CD14-positive monocyte (primary cell): ENCODE data around the gene BRIX1. TPM values are rescaled to one million over a fixed set of nuclear protein-coding genes. Genes with fewer than 3 reads are reported as not detected.
A peak's percentile ranks its signal among the peaks of the same experiment; 100 is the strongest.

ENCODE experiments used
- DNase-seq, 3 donors: peaks; one replicate each; pipeline ENCODE4 v3.0.0-alpha.2; 2011 to 2022
- H2AFZ ChIP-seq: 2 replicates; pipeline ENCODE4 v1.6.0; 2012; ENCODE audit warnings: mild to moderate bottlenecking, low read depth, low read length, inconsistent platforms; ENCODE audit not compliant: insufficient read depth, poor library complexity, severe bottlenecking
- H3K27ac ChIP-seq, 2 donors: 1 replicate in 1 of 2; 2 replicates in 1 of 2; pipeline ENCODE4 v1.5.1; 2012 to 2013; ENCODE audit warnings: low read length in 2 of 2, control low read depth in 1 of 2, inconsistent platforms in 1 of 2, low read depth in 1 of 2, mild to moderate bottlenecking in 1 of 2
- H3K27me3 ChIP-seq, 2 donors: one replicate each; pipeline versions ENCODE4 v1.6.0 to v1.6.1; 2011 to 2013; ENCODE audit warnings: low read length in 2 of 2; ENCODE audit not compliant: control insufficient read depth in 2 of 2, insufficient read depth in 2 of 2
- H3K36me3 ChIP-seq, 2 donors: replicated peaks in 1 of 2; 1 replicate in 1 of 2; 2 replicates in 1 of 2; pipeline versions ENCODE4 v1.5.1 to v1.6.1; 2012 to 2013; ENCODE audit warnings: low read length in 2 of 2, control low read depth in 1 of 2, inconsistent platforms in 1 of 2, mild to moderate bottlenecking in 1 of 2; ENCODE audit not compliant: insufficient read depth in 2 of 2, control insufficient read depth in 1 of 2
- H3K4me1 ChIP-seq, 2 donors: 1 replicate in 1 of 2; 2 replicates in 1 of 2; pipeline versions ENCODE4 v1.5.1 to v1.6.1; 2012 to 2013; ENCODE audit warnings: low read length in 2 of 2, control low read depth in 1 of 2, inconsistent platforms in 1 of 2, mild to moderate bottlenecking in 1 of 2, moderate library complexity in 1 of 2; ENCODE audit not compliant: insufficient read depth in 2 of 2, control insufficient read depth in 1 of 2
- H3K4me2 ChIP-seq: replicated peaks from 2 replicates; pipeline ENCODE3; 2012; ENCODE audit warnings: low read length, moderate library complexity, mild to moderate bottlenecking; ENCODE audit not compliant: poor library complexity, severe bottlenecking; ENCODE audit errors: extremely low read depth
- H3K4me3 ChIP-seq, 3 experiments: fragments of 200-600 bp in 1 of 3; sonication (generic) in 1 of 3; replicated peaks in 1 of 3; 1 replicate in 2 of 3; 2 replicates in 1 of 3; pipeline ENCODE4 v1.5.1; 2011 to 2013; ENCODE audit warnings: low read length in 3 of 3, mild to moderate bottlenecking in 3 of 3, control low read depth in 2 of 3, low read depth in 2 of 3, inconsistent platforms in 1 of 3, moderate library complexity in 1 of 3
- H3K79me2 ChIP-seq: 2 replicates; pipeline ENCODE4 v1.6.0; 2012; ENCODE audit warnings: mild to moderate bottlenecking, control low read depth, inconsistent platforms, low read length, moderate library complexity; ENCODE audit not compliant: insufficient read depth
- H3K9ac ChIP-seq: 2 replicates; pipeline ENCODE4 v1.6.0; 2017; ENCODE audit warnings: low read length, mild to moderate bottlenecking; ENCODE audit not compliant: insufficient read depth, poor library complexity, severe bottlenecking
- H3K9me3 ChIP-seq, 2 donors: replicated peaks in 1 of 2; 1 replicate in 1 of 2; 2 replicates in 1 of 2; pipeline versions ENCODE4 v1.5.1 to v1.6.1; 2012 to 2013; ENCODE audit warnings: low read length in 2 of 2, control low read depth in 1 of 2; ENCODE audit not compliant: control insufficient read depth in 1 of 2, insufficient read depth in 1 of 2
- H4K20me1 ChIP-seq: 2 replicates; pipeline ENCODE4 v1.6.0; 2012; ENCODE audit warnings: mild to moderate bottlenecking, low read length, control low read depth, moderate library complexity; ENCODE audit not compliant: insufficient read depth
- H3K27ac Mint-ChIP-seq, 7 donors: one replicate each; pipeline ENCODE4 v1.8.0; 2020; ENCODE audit warnings: mild to moderate bottlenecking in 7 of 7, mixed read lengths in 7 of 7, moderate library complexity in 6 of 7, inconsistent platforms in 2 of 7
- H3K27me3 Mint-ChIP-seq, 3 donors: one replicate each; pipeline ENCODE4 v1.8.0; 2021 to 2022; ENCODE audit warnings: low read depth in 3 of 3, mild to moderate bottlenecking in 3 of 3, mixed read lengths in 3 of 3, moderate library complexity in 3 of 3, inconsistent platforms in 1 of 3
- H3K36me3 Mint-ChIP-seq, 2 donors: one replicate each; pipeline ENCODE4 v1.8.0; 2020; ENCODE audit warnings: mixed read lengths in 2 of 2, inconsistent platforms in 1 of 2, mild to moderate bottlenecking in 1 of 2
- H3K4me1 Mint-ChIP-seq: one replicate; pipeline ENCODE4 v1.8.0; 2020; ENCODE audit warnings: mild to moderate bottlenecking, mixed read lengths
- H3K4me3 Mint-ChIP-seq, 2 donors: one replicate each; pipeline ENCODE4 v1.8.0; 2020; ENCODE audit warnings: mild to moderate bottlenecking in 2 of 2, mixed read lengths in 2 of 2, moderate library complexity in 1 of 2
- H3K9me3 Mint-ChIP-seq, 7 donors: one replicate each; pipeline ENCODE4 v1.8.0; 2020 to 2022; ENCODE audit warnings: mixed read lengths in 7 of 7, mild to moderate bottlenecking in 6 of 7, moderate library complexity in 6 of 7, inconsistent platforms in 2 of 7
- WGBS: methylation state at CpG from one replicate; pipeline ENCODE4 v1.1.5; 2013; ENCODE audit warnings: missing lambda C conversion rate; ENCODE audit not compliant: insufficient coverage; 5-methylcytosine and 5-hydroxymethylcytosine counted together
- intact Hi-C, 2 donors: fragments of 100-400 bp; cut with micrococcal nuclease; formaldehyde crosslinking; loops; one replicate each; pipeline versions ENCODE4 v1.15.0 to v1.15.1; 2023
- polyA plus RNA-seq, 3 donors: library from polyadenylated mRNA; depleted of rRNA in 1 of 3; unstranded in 2 of 3; stranded (reverse) in 1 of 3; fragments of 300-500 nt in 2 of 3; fragments of >200 nt in 1 of 3; fragmentation: Illumina TruSeq in 2 of 3; gene quantifications; 1 replicate in 2 of 3; 2 replicates in 1 of 3; pipeline ENCODE4 v1.2.3, GENCODE V29; 2012 to 2021
- TF ChIP-seq, protein P1 (sequence below): fragments of 200-600 bp; IDR thresholded peaks from one replicate; pipeline ENCODE4 v1.8.0; 2022; ENCODE audit warnings: antibody characterized with exemption, mild to moderate bottlenecking

Gene BRIX1
- polyA plus RNA-seq, 3 donors: 3.3 to 13.5 (median 12.5) TPM

DNA sequence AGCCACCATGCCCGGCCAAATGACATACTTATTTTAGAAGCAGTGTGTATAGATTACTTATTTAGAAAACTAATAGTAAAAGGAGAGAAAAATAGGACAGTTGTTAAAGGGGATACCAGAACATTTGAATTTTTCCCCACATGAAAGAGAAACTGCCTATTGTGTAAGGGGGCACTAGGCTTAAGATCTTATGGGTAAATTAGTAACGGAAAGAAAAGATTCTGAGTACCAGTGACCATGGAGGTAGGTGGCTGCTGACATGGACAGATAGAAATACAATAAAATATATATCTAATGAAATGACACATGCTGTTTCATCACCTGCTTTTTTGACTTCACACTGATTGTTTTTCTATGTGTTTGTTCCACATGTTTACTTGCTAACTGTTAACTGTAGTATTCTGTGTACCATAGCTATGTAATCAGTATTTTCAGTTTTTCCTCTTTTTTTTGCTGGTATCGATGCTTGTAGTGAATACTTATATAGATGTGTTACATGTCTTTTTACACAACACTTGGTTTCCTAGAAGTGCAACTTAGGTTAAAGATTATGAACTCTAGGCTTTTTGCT, 10.9 kb downstream of the BRIX1 start:
- Mint-ChIP-seq H3K36me3 (peaks cover 39 to 48% of the 10 kb centered on the region in 2 donors), H3K27me3 (peaks cover 0 to 2% (median 0%) of the 10 kb centered on the region in 3 donors), H3K9me3 (no peaks in the 10 kb centered on the region), H3K27ac (peak overlapping the region in 2 of 7 donors; percentile 30 to 37), H3K4me3 (no peak overlapping the region), H3K4me1 (peaks cover 17% of the 10 kb centered on the region)
- TF ChIP-seq, protein P1, sequence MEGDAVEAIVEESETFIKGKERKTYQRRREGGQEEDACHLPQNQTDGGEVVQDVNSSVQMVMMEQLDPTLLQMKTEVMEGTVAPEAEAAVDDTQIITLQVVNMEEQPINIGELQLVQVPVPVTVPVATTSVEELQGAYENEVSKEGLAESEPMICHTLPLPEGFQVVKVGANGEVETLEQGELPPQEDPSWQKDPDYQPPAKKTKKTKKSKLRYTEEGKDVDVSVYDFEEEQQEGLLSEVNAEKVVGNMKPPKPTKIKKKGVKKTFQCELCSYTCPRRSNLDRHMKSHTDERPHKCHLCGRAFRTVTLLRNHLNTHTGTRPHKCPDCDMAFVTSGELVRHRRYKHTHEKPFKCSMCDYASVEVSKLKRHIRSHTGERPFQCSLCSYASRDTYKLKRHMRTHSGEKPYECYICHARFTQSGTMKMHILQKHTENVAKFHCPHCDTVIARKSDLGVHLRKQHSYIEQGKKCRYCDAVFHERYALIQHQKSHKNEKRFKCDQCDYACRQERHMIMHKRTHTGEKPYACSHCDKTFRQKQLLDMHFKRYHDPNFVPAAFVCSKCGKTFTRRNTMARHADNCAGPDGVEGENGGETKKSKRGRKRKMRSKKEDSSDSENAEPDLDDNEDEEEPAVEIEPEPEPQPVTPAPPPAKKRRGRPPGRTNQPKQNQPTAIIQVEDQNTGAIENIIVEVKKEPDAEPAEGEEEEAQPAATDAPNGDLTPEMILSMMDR: no peak
- H3K27ac ChIP-seq: no peak overlapping the region
- no CpG with 5 or more reads among the region's 3 CpGs for WGBS
- H3K27me3 ChIP-seq: no peaks in the 10 kb centered on the region
- H4K20me1 ChIP-seq: no peaks in the 10 kb centered on the region
- peaks cover 14% of the 10 kb centered on the region for H3K79me2 ChIP-seq
- H3K4me3 ChIP-seq: no peak overlapping the region
- peaks cover 47 to 56% of the 10 kb centered on the region in 2 donors for H3K36me3 ChIP-seq
- H3K4me1 ChIP-seq: peaks cover 16 to 20% of the 10 kb centered on the region in 2 donors
- no peak overlapping the region for H3K9ac ChIP-seq
- no peak for DNase-seq
- intact Hi-C loops: loop anchor here in 1 of 2 donors (10.0 kb wide), 1 partner anchor 1482 kb away; the partner anchor contains the start of gene TARS1
- H2AFZ ChIP-seq: no peak overlapping the region
- no peak overlapping the region for H3K4me2 ChIP-seq
- no peaks in the 10 kb centered on the region for H3K9me3 ChIP-seq

DNA sequence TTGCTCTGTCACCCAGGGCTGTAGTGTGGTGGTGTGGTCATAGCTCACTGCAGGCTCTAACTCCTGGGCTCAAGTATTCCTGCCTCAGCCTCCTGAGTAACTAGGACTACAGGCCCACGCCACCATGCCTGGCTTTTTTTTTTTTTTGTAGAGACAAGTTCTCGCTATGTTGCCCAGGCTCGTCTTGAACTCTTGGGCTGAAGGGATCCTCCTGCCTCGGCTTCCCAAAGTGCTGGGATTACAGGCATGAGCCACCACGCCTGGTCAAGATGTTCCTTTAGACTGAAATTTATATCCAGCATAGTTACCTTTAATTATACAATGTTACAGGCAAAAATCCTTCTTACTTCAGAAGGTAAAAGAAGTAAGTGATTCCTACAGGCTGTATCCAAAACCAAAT, 12.3 kb downstream of the BRIX1 start:
- H3K4me1 Mint-ChIP-seq: peaks cover 19% of the 10 kb centered on the region
- TF ChIP-seq, protein P1: no peak
- no peak overlapping the region for H3K9ac ChIP-seq
- no peak overlapping the region for H3K27ac Mint-ChIP-seq
- H4K20me1 ChIP-seq: no peaks in the 10 kb centered on the region
- H3K36me3 Mint-ChIP-seq: peaks cover 32 to 36% of the 10 kb centered on the region in 2 donors
- H3K79me2 ChIP-seq: peaks cover 28% of the 10 kb centered on the region
- intact Hi-C loops: loop anchor here in 1 of 2 donors (10.0 kb wide), 1 partner anchor 1483 kb away; the partner anchor contains the start of gene TARS1
- H3K9me3 ChIP-seq: no peaks in the 10 kb centered on the region
- DNase-seq: no peak
- H3K4me3 Mint-ChIP-seq: no peak overlapping the region
- H3K4me2 ChIP-seq: no peak overlapping the region
- H3K4me1 ChIP-seq: peaks cover 16 to 21% of the 10 kb centered on the region in 2 donors
- whole genome bisulfite sequencing: 86% methylated on average over 1 of the region's 5 CpGs
- H3K9me3 Mint-ChIP-seq: no peaks in the 10 kb centered on the region
- peaks cover 0 to 2% (median 0%) of the 10 kb centered on the region in 3 donors for H3K27me3 Mint-ChIP-seq
- H3K36me3 ChIP-seq: peaks cover 34 to 42% of the 10 kb centered on the region in 2 donors
- H3K4me3 ChIP-seq: no peak overlapping the region
- no peaks in the 10 kb centered on the region for H3K27me3 ChIP-seq
- H2AFZ ChIP-seq: no peak overlapping the region
- H3K27ac ChIP-seq: no peak overlapping the region
